Fibroblast of villous mesenchyme (primary cell): ENCODE measurements around the gene ANLN. TPM values are rescaled to one million over a fixed set of nuclear protein-coding genes. Genes with fewer than 3 reads are reported as not detected.

Experiments
- DNase-seq: peaks from one replicate; pipeline ENCODE4 v3.0.0-alpha.2; 2010; ENCODE audit warnings: low read depth
- H3K4me3 ChIP-seq: 2 replicates; pipeline ENCODE4 v1.5.1; 2011; ENCODE audit warnings: low read depth, mild to moderate bottlenecking, low read length
- total RNA-seq: library from RNA; depleted of rRNA; stranded (reverse); fragments of >200 nt; gene quantifications from 2 replicates; pipeline ENCODE4 v1.2.3, GENCODE V29; 2012
- TF ChIP-seq, protein P1 (sequence below): IDR thresholded peaks from 2 replicates; pipeline ENCODE4 v1.5.1; 2012; ENCODE audit warnings: low read depth, mild to moderate bottlenecking, low read length; ENCODE audit not compliant: insufficient read depth

Gene ANLN
- total RNA-seq, 1 donor = 119 TPM

DNA sequence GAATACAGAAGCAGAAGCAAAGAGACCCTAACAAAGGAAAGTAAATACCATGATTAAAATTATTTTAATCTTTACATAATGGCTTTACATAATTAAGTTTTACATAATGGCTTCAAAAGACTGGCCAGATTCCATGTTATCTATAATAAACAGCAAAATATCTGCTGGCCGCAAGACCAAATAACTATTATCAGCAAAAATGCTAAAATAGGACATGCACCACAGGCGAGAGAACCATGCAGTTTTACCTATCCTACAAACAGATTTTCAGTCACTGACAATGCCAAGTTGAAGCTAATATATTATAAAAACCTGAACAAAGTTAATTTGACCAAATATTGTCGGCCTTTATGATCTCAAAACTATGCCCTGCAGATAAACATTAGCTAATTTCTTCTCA is 34.2 kb upstream of the ANLN start:
- no peak for DNase-seq
- no peak overlapping the region for H3K4me3 ChIP-seq
- TF ChIP-seq, protein P1, sequence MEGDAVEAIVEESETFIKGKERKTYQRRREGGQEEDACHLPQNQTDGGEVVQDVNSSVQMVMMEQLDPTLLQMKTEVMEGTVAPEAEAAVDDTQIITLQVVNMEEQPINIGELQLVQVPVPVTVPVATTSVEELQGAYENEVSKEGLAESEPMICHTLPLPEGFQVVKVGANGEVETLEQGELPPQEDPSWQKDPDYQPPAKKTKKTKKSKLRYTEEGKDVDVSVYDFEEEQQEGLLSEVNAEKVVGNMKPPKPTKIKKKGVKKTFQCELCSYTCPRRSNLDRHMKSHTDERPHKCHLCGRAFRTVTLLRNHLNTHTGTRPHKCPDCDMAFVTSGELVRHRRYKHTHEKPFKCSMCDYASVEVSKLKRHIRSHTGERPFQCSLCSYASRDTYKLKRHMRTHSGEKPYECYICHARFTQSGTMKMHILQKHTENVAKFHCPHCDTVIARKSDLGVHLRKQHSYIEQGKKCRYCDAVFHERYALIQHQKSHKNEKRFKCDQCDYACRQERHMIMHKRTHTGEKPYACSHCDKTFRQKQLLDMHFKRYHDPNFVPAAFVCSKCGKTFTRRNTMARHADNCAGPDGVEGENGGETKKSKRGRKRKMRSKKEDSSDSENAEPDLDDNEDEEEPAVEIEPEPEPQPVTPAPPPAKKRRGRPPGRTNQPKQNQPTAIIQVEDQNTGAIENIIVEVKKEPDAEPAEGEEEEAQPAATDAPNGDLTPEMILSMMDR = no peak

DNA sequence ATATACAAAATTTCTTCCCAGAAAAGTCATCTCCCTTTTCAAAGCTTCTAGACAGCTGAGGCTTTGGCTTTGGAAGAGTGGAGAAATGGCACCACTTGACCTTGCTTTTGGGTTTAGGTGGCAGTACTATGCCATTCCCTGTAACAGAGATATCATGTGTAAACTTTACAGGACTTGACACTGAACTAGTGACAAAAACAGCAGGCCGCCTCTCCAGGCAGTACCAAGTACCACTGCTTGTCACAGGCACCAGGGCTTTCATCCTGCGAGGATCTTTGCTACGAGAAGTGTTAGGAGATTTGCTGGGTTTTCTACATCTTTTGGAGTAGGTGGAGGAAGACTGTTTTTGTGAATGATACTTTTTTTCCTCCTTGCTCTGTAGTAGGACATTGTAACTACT is 32.6 kb upstream of the ANLN start:
- H3K4me3 ChIP-seq = no peak overlapping the region
- TF ChIP-seq, protein P1 = no peak
- no peak for DNase-seq

DNA sequence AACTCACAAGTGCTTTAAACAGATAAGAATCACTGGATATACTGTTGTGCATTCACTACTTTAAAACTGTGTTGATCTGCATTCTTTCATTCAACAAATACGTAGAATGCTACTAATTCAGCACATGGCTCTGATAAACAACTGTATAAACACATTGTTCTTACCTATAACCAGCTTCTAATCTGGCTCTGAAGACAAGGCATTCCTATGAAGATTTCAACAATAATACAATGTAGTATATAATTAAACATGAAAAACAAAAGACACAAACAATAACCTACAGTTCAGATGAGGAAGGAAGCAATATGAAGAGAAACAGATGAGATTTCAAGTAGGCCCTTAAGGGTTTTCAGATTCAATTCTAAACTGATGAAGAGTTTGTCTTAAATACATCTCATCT is 31.1 kb upstream of the ANLN start:
- no peak overlapping the region for H3K4me3 ChIP-seq
- DNase-seq = no peak
- TF ChIP-seq, protein P1 = no peak

DNA sequence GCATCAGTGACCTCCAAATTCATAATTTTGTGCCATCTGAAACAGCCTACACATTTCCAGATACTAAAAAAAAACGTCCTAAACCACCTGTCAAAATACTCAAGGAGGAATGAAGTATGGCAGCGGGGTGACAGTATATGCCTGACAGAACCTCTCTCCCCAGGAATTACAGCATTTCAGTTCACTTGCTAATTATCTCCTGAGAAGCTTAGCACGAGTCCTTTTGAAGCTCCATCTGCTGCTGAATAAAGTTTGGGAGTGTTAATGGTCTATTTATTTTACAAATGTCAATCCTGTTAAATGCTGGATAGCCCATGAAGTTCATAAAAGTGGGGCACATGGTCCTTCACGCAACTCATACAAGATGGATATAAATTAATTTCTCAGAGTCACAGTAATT is 29.4 kb upstream of the ANLN start:
- no peak for DNase-seq
- no peak overlapping the region for H3K4me3 ChIP-seq
- TF ChIP-seq, protein P1 = no peak

DNA sequence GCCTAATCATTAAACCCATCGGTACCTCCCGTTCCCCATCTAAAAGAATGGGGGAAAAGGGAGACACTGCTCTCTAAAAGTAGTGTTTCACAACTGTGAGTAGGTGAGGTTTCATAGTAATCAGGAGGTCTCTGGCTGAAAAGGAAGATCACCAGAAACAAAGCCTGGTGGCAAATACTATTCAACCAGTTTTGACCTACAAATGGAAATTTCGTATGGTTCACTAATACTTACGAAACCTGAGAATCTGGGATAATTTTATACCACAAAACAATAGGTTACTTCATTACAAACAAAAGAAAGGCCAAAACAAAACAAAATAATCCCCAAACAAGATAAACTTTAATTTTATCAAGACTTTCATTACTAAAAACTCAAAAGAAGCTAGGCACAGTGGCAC is 28.4 kb upstream of the ANLN start:
- H3K4me3 ChIP-seq = no peak overlapping the region
- TF ChIP-seq, protein P1 = no peak
- DNase-seq = no peak

DNA sequence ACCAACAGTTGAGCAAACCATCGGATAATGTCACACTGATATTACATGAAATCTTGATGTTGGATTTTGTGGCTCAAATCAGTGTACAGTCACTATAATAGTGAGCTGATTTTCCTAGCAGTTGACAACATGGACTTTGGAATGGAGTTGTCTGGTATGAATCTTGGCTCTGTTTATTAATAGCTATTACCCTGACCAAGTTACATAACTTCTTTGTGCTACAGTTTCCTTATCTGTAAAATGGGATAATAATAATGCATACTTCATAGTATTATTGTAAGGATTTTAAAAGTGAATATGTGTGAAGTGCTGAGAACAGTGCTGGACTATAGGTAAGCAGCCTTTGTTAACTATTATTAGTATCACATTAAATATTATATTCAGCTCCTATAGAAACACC is 26.1 kb upstream of the ANLN start:
- H3K4me3 ChIP-seq = no peak overlapping the region
- TF ChIP-seq, protein P1 = no peak
- no peak for DNase-seq

DNA sequence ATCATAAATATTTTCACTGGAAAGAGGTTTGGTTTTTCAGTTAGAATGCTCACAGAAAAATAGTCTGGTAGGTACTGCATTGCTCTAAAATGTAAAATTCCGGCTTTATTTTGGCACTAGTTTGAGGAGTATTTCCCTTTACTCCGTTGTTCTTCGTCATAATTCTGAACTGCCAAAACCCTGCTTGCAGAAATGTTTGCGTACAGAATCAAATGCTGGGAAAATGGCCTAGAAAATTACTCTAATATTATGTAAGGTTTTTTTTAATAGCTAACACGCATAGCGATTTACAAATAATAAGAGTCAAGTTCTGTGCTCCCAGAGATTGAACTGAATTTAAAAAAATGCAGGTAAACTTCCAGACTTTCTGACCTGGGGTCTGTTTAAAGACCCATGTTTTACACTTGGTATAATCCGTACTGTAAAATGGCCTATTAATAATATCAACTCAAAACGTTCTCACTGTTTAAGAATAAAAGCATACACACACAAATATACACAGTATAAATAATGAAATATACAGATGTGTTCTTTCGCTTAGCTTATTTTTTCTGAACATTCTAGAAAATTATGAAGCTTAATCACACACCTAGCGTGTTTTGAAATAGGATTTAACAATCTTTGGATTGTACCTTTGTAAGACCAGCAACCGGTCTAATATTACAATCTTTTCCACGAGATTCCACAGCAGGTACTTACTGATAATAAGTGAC is 23.5 kb upstream of the ANLN start:
- DNase-seq = no peak
- peak overlapping the region; percentile 78 for H3K4me3 ChIP-seq
- TF ChIP-seq, protein P1 = no peak
